Right ventricle myocardium superior (tissue), 1 donor: ENCODE measurements around the gene PTPRN2. TPM values are rescaled to one million over a fixed set of nuclear protein-coding genes. Genes with fewer than 3 reads are reported as not detected.

Experiments used
- ATAC-seq: fragments of 200-7000 bp; cut with Tn5 transposase; one replicate; pipeline ENCODE4 v1.9.1; 2020; ENCODE audit warnings: mild to moderate bottlenecking; ENCODE audit not compliant: poor library complexity
- DNase-seq: peaks from one replicate; pipeline ENCODE4 v3.0.0-alpha.2; 2020
- intact Hi-C: fragments of 100-400 bp; cut with DNase I; formaldehyde crosslinking; loops from one replicate; pipeline ENCODE4 v1.11.2; 2022
- total RNA-seq: library from RNA; stranded (reverse); fragmentation: NEBNext Ultra II Directional; extraction: Animal tissue kit (Norgen Biotek cat#: 25700); gene quantifications from one replicate; pipeline ENCODE4 v1.2.1, GENCODE V29; 2021
- donor health status: DM: no; HTN: yes; CAD: no; lungs with severe emphysema.

Gene PTPRN2
- total RNA-seq, 1 donor from 2014 or later: 1.2 TPM

- ATAC-seq (no peak), DNase-seq (no peak)
- intact Hi-C loops: no loop called here
Measured at GRCh38 chr7:157893535-157894044, 694.0 kb downstream of the PTPRN2 start.

GRCh38 chr7:157892751-157893523, 694.7 kb downstream of the PTPRN2 start:
- no peak for ATAC-seq

GRCh38 chr7:157890921-157891401, 696.7 kb downstream of the PTPRN2 start:
- DNase-seq (no peak), ATAC-seq (no peak)
- intact Hi-C loops: no loop called here

More at GRCh38 chr7:157892751-157893523, 694.7 kb downstream of the PTPRN2 start:
- intact Hi-C loops: no loop called here
- no peak for DNase-seq

DNA sequence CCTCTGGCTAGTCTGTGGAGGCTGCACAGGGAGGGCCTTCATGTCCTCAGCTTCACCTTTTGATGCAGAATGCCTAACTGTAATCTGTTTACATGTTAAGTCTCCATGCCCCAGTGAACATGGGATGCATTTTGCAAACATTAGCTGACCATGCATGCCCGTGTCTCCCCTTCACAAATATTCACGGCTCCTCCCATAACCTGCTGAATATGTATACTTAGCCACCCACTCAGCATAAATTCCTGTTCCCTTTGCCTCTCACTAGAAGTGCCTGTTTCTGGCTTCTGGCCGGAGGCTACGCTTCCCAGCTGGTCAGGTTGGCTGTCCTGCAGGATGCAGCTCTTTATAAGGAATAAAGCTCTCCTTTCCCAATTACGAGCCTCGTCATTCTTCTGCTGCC, 698.1 kb downstream of the PTPRN2 start:
- ATAC-seq (no peak), DNase-seq (no peak)
- intact Hi-C loops: no loop called here

DNA sequence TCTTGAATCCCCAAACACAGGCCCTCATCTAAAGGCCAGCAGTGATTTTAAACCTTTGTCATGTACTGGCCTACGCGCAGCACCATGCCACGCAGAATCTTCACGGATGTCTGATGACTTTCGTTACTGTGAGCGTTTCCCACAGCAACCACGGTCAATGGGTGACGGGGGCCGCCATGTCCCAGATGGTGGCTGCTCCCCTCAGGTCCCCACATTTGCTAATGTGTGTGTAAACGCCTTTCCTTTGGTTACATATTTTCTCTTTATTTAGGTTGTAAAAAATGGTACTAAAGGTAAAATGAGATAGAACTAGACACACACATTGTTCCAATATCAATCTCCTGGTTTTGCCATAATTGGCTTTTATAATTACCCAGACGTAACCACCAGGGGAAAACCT, 699.0 kb downstream of the PTPRN2 start:
- ATAC-seq (no peak), DNase-seq (no peak)
- intact Hi-C loops: no loop called here

- ATAC-seq (no peak), DNase-seq (no peak)
- intact Hi-C loops: no loop called here
Measured at GRCh38 chr7:157887400-157887799, 700.2 kb downstream of the PTPRN2 start.

DNA sequence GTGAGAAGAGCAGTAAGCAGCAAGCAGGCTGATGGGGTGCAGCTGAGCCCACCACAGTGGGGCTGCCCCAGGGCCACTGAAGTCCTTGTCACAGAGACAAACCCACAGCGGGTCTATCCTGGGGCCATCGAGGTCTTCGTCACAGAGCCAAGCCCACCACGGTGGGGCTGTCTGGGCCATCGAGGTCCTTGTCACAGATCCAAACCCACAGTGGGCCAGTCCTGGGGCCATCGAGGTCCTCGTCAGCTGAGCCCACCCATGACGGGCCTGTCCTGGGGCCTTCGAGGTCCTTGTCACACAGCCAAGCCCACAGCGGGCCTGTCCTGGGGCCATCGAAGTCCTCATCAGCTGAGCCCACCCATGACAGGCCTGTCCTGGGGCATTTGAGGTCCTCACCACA, 700.9 kb downstream of the PTPRN2 start:
- intact Hi-C loops: no loop called here
- no peak for DNase-seq
- no peak for ATAC-seq

DNA sequence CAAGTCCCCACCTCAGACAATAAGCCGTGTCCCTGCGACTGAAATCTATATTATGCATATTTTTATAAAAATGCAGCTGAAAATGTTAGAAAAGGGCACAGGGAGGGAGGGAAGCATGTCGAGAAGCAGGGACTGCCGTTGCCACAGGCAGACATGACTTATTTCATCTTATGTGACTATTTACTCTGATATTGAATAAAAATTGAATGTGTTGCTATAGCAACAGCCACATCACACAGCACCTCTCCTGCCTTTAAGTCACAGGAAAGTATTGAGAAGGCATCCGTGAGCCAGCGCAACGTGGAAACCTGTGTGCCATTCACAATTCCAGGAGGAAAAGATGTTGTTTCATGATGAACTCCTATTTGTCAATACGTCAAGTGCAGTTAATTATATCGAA, 701.4 kb downstream of the PTPRN2 start:
- no peak for ATAC-seq
- intact Hi-C loops: no loop called here

DNA sequence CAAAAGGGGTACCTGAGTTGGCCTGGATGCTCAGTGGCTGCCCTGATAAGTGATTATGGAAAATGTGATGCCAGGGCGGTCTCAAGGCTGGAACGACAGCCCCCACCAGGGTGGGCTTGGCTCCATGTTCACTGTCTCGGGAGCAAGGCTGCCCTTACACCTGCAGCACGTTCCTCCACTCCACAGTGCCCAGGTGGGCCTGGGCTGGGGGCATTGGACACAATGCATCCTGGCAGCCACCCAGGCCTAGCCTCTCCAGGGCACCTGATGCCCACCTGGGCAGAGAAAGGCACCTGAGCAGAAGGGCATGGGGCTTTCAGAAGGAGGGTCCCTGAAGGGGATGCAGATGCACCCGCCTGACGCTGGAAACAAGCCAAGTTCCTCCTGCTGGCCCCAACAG, 702.5 kb downstream of the PTPRN2 start:
- DNase-seq (no peak), ATAC-seq (no peak)
- intact Hi-C loops: no loop called here

More for the DNA sequence above, 701.4 kb downstream of the PTPRN2 start:
- DNase-seq: no peak

DNA sequence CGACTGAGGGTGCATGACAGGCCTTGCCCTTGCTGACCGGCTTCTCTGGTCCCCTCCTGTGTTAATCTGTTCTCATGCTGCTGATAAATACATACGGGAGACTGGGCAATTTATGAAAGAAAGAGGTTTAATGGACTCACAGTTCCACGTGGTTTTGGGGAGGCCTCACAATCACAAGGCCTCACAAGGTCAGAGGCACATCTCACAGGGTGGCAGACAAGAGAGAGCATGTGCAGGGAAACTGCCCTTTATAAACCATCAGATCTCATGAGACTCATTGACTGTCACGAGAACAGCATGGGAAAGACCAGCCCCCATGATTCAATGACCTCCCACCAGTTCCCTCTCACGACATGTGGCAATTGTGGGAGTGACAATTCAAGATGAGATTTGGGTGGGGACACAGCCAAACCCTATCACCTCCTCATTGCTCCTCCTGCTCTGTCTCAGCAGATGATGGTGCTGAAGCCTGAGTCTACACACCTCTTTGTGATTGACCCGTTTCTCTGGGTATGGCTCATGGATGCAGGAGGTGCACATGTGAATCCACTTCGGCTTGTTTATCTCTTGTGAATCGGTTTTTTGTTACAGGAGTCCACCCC, 703.1 kb downstream of the PTPRN2 start:
- intact Hi-C loops: no loop called here
- DNase-seq: no peak
- ATAC-seq: no peak

DNA sequence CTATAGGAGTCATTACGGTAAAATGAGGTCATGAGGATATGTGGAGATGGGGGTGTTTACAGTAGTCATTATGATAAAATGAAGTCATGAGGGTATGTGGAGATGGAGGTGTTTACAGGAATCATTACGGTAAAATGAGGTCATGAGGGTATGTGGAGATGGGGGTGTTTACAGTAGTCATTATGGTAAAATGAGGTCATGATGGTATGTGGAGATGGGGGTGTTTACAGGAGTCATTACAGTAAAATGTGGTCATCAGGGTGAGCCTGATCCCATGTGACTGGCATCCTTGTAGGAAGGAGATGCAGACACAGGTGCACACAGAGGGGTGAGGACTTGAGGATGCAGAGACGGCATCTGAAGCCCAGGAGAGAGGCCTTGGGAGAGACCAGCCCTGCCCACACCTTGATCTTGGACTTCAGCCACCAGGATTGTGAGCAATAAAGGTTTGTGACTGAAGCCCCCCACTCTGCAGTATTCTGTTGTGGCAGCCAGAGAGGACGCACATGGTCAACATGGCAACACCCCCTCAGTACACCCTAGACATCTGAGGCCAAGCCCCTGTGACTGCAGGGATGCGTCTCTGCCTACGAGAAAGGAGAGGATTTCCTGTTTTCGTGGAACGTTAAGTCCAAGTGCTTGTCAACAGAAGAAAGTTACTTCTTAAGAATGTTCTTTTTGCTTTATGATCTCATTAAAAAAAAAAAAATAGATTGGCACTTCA, 706.4 kb downstream of the PTPRN2 start:
- DNase-seq (no peak), ATAC-seq (no peak)
- intact Hi-C loops: no loop called here

GRCh38 chr7:157879391-157879790, 708.2 kb downstream of the PTPRN2 start:
- ATAC-seq (no peak), DNase-seq (no peak)
- intact Hi-C loops: no loop called here

- DNase-seq: no peak
Measured at GRCh38 chr7:157877298-157878090, 710.1 kb downstream of the PTPRN2 start.

GRCh38 chr7:157876469-157877285, 710.9 kb downstream of the PTPRN2 start:
- DNase-seq: no peak
- no peak for ATAC-seq
- intact Hi-C loops: no loop called here

More at GRCh38 chr7:157877298-157878090, 710.1 kb downstream of the PTPRN2 start:
- intact Hi-C loops: no loop called here
- no peak for ATAC-seq

DNA sequence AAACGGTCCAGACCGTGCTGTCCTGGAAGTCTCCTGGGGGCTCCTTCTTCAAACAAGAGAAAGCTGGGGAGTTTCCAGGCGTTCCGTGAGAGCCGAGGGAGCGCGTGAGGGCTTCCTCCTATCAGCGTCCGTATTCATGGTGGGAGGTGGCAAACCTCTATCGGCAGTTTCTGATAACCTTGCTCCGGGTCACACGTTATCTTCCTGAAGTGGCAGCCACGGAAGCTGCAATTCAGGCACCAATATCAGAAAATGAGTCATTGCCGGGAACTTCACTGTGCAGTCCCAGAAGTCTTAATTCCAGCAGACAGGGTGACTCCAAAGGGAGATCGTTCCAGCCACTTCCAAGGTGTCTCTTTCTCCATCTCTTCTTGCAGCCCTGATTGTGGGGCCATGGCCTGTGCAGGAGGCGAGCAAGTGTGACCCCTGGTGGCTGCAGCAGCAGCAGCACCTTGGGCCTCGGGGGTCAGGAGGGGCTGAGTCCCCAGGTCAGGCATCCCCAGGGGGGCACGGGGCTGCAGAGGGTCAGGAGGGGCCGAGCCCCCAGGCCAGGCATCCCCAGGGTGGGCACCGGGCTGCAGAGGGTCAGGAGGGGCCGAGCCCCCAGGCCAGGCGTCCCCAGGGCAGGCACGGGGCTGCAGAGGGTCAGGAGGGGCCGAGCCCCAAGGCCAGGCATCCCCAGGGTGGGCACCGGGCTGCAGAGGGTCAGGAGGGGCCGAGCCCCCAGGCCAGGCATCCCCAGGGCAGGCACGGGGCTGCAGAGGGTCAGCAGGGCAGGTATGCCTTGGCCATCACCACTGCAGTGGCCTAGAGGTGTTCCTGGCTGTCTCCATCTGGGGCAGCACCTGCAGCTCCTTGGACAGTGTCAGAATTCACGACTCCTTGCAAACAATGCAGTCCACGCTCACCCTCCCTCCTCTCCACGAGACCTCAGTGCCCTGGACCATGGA, 712.1 kb downstream of the PTPRN2 start:
- intact Hi-C loops: no loop called here
- peak; percentile 43 for DNase-seq
- ATAC-seq: peak; percentile 56

DNA sequence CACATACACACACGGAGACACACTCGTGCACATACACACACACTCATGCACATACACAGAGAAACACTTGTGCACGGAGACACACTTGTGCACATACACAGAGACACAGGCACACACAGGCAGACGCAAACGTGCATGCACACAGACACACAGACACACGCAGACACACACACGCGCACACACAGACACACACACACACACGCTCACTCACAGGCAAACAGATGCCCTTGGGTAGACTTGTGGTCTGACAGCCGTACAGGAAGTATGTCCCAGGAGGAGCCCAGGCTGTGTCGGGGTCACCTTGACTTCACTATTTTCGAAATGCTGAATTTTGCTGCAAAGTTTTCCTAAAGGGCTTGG, 712.8 kb downstream of the PTPRN2 start:
- no peak for DNase-seq
- no peak for ATAC-seq
- intact Hi-C loops: no loop called here
